D721Med (cell line): ENCODE results near the gene IFFO2.

Source experiments
- DNase-seq: peaks from one replicate; pipeline ENCODE4 v3.0.0; 2011; ENCODE audit warnings: low spot score; ENCODE audit not compliant: insufficient read length
- FAIRE-seq: peaks from 2 replicates; lab custom pipeline; 2011; peaks lifted over from hg19 to GRCh38; lab: Jason Lieb, UNC
- TF ChIP-seq, protein P1 (sequence below): IDR thresholded peaks from 2 replicates; pipeline ENCODE4 v1.5.1; 2012; ENCODE audit warnings: mild to moderate bottlenecking, control low read depth; ENCODE audit not compliant: insufficient read depth; ENCODE audit errors: missing control alignments

Gene IFFO2

DNA sequence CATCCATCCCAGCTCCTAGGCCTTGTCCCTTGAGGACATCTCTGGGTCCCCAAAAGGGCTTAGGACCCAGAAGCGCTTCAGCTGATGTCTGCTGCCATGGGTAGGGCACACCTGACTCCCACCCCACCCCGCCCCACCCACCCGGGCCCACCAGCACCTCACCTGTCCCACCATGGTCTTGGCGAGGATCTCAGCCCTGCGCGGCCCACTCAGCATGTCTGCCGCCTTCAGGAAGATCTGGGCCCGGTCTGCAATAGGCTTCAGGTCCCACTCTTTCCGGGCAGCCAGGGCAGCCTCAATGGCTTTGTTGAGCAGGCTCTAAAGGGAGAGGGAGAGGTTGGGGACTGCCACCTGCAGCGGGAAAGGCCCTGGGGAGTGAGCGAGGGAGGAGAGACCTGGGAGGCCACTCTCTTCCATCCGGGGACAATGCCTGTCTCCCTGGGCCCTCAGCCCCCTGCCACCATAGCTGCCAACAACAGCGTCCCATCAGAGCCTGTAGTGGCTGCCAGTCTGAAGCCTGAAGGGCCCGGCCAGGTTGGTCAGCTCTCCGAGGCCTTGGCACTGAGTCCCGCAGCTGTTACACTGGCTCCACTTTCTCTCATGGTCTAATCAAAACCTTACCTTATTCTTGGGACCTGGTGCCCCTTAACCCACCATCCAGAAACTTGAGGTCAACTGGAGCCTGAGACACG, 71.0 kb downstream of the IFFO2 start:
- no peak for FAIRE-seq
- DNase-seq: no peak
- TF ChIP-seq, protein P1, sequence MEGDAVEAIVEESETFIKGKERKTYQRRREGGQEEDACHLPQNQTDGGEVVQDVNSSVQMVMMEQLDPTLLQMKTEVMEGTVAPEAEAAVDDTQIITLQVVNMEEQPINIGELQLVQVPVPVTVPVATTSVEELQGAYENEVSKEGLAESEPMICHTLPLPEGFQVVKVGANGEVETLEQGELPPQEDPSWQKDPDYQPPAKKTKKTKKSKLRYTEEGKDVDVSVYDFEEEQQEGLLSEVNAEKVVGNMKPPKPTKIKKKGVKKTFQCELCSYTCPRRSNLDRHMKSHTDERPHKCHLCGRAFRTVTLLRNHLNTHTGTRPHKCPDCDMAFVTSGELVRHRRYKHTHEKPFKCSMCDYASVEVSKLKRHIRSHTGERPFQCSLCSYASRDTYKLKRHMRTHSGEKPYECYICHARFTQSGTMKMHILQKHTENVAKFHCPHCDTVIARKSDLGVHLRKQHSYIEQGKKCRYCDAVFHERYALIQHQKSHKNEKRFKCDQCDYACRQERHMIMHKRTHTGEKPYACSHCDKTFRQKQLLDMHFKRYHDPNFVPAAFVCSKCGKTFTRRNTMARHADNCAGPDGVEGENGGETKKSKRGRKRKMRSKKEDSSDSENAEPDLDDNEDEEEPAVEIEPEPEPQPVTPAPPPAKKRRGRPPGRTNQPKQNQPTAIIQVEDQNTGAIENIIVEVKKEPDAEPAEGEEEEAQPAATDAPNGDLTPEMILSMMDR: no peak

DNA sequence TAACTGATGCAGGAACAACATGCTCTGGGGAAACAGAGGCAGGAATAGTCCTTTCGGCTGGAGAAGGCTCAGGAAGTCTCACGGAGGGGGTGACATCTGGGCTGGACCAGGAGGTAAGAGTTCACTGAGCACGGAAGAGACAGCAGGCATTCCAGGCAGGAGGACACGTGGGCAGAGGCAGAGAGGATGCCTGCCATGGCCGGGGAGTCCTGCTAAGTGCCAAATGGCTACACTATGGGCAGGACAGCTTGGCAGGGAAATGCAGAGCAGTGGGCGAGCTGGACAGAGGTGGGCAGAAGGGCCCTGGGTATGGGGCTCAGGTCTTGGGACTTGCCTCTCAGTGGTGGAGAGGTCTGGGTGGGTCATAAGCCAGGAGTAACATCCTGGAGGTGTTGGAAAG, 71.7 kb downstream of the IFFO2 start:
- DNase-seq (no peak), FAIRE-seq (no peak)
- TF ChIP-seq, protein P1: no peak

DNA sequence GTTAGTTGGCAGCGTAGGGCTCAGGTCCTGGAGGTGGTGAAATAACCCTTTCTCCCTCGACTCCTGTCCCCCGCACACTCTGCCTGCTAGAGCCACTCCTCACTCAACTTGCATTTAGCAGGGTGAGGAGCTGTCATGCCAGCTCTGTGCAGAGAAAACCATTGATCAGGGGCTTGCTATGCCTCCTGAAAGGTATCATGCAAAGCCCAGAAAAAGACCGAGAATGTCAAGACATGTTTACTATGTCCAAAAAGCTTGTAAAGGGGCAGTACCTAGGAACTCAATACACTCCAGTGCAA, 72.1 kb downstream of the IFFO2 start:
- TF ChIP-seq, protein P1: no peak
- FAIRE-seq (no peak), DNase-seq (no peak)

DNA sequence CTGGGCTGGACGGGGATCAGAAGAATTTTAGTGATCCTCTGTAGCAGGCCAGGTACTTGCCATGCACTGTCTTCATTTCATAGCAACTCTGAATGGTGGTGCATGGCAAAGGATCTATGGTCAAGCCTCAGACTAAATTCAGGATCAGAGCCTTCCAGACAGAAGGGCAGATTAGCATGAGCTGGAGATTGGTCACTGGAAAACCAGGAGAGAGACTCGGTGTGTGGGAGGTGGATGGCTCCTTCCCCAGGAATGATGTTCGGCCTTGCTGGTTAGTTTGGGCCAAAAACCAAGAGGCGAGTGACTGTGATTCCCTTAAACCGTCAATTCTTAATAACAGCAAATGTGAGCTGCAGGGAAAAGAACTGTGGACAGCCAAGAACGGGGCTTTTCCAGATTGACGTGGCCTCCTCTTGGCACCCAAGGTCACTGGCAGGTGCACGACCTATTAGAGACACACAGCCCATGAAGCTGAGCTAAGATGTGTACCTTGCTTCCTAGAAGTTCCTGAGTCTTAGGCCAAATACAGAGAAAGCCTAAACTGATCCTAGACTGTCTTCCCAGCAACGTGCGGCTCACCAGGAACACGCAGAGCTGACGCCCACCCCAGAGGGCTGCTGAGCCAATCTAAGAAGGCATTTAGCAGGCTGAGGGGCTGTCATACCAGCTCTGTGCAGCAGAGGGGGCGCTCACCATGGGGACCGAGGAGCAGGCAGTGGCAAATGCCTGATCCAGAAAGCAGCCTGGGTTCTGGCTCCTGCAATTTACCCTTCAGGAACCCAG, 72.6 kb downstream of the IFFO2 start:
- FAIRE-seq (no peak), DNase-seq (peak; percentile 51)
- TF ChIP-seq, protein P1: peak; percentile 78

DNA sequence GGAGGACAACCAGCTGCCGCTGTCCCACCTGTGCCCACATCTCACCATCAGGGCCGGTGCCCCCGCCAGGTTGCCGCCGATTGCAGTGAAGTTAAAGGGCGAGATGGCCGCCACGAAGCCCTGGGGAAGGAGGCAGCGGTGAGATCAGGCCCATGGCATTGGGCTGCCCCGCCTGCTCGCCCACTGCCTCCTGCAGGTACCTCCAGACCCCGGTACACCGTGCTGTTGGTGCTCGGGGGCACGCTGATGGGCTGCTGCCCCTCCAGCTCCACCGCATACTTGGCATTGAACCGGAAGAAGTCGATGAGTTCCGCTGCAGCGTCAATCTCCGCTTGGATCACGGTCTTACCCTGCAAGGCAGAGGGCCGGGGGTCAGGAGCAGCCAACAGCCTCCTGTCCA, 73.4 kb downstream of the IFFO2 start:
- DNase-seq: no peak
- no peak for FAIRE-seq
- TF ChIP-seq, protein P1: no peak

DNA sequence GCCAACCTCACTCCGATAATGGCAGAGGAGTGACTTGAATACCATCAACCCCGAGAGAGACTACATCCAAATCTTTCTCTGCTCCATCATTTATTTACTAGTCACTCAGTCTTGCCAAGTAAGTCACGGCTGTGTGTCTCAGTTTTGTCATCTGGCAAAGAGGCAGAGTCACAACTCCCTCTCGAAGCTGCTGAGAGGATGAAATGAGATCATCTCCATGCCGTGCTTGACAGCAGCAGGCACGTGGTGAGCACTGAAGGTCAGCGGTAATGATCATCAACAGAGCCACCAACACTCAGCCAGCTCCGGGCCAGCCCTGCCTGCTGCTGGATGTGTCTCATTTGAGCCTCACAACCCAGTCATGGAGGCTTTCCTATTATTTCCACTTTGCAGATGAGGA, 74.0 kb downstream of the IFFO2 start:
- no peak for DNase-seq
- FAIRE-seq: no peak
- TF ChIP-seq, protein P1: no peak
